HG02981 (cell line): ENCODE measurements around the gene AK5.

Source experiments
- ATAC-seq: cut with Tn5 transposase; IDR thresholded peaks from one replicate; pipeline ENCODE4 v1.9.1; 2021; ENCODE audit warnings: mild to moderate bottlenecking, moderate library complexity; ENCODE audit not compliant: unreplicated experiment

The AK5 gene, protein sequence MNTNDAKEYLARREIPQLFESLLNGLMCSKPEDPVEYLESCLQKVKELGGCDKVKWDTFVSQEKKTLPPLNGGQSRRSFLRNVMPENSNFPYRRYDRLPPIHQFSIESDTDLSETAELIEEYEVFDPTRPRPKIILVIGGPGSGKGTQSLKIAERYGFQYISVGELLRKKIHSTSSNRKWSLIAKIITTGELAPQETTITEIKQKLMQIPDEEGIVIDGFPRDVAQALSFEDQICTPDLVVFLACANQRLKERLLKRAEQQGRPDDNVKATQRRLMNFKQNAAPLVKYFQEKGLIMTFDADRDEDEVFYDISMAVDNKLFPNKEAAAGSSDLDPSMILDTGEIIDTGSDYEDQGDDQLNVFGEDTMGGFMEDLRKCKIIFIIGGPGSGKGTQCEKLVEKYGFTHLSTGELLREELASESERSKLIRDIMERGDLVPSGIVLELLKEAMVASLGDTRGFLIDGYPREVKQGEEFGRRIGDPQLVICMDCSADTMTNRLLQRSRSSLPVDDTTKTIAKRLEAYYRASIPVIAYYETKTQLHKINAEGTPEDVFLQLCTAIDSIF

DNA sequence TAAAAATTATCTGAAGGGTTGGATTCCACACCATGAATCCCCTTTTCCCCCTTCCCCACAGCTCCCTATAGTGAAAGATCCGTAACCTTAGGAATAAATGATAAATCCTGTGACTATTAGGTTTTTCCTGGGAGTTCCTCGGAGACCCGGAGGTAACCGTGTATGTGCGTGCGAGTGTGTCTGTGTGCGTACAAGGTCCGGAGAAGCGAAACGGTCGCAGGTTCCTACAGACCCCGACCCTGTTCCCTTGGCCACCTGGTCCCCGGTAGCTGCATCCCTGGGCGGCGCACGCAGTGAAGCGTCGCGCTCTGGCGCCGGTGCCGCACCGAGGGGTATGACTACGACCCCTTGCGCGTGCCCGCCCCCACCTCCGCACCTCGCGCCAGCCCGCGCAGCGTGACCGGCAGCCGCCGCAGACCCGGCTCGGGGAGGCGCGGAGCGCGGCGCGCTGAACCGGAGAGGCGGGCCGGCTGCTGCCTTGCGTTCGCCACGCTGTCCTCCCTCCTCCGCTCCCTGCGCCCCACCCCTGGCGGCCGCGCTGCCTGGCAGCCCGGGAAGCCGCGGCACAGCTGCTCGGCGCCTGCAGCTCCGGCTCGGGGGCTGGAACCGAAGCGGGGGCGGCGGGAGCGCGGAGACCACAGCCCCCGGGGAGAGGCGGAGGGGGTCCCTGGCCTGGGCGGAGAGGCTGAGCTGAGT, at the start of gene AK5:
Gene AK5 (plus strand): TSS at position 529 of the 696 bp plus-strand sequence. CDS start 295 bp downstream, outside the sequence.
- peak; percentile 51 for ATAC-seq

DNA sequence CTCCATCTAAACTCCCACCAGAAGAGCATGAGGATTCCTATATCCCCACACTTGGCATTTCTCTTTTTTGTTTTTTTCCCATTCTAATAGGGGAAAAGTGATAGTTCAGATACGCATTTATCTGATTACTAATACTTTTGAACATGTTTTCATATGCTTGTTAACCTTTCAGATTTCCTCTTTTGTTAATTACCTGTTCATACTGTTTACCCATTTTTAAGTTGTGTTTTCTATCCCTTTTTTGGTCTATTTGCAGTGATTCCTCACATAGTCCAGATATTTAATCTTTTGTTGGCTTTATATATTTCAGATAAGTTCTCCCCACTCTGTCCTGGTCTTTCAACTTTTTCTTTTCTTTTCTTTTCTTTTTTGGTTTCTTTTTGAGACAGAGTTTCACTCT, 49.0 kb upstream of the AK5 start:
- ATAC-seq: no peak

DNA sequence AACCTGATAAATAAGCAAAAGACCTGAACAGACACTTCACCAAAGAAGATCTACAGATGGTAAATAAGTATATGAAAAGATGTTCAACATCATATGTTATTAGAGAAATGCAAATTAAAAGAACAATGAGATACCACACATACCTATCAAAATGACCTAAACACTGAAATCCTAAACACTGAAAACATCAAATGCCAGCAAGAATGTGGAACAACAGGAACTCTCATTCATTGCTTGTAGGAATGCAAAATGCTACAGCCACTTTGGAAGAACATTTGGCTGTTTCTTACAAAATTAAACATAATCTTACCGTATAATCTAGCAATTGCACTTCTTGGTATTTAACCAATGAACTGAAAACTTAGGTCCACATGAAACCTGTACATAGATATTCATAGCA, 47.7 kb upstream of the AK5 start:
- ATAC-seq: no peak

DNA sequence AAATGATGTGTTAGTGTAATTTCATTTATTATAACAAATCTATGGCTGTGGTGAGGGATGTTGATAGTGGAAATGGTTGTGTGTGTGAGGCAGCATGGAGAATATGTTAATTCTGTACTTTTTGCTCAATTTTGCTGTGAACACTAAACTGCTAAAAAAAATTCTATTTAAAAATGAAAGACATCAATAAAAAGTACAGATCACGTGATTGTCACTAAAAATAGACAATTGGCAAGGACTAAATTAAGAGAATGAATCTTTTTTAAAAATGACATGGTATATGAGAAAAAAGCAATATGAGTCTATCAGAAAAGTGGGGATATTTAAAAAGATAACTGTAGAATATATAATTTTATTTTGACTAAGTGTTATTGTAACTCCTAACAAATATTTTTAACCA, 46.9 kb upstream of the AK5 start:
- ATAC-seq: no peak

DNA sequence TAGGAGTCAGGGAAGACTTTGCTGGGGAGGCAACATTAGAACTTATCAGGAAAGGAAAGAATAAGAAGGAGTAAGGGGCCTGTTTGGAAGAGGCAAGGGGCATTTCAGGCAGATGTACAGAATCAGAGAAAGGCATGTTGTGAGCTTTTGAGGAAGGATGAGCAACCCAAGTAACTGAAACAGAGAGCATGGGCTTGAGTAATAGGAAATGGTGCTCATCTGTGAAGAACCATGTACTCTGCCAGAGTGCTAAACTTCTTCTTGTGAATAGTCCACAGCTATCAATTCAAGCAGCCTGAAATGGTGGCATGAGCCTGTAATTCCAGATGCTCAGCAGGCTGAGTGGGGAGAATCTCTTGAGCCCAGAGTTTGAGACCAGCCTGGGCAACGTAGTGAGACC, 43.4 kb upstream of the AK5 start:
- ATAC-seq: no peak

DNA sequence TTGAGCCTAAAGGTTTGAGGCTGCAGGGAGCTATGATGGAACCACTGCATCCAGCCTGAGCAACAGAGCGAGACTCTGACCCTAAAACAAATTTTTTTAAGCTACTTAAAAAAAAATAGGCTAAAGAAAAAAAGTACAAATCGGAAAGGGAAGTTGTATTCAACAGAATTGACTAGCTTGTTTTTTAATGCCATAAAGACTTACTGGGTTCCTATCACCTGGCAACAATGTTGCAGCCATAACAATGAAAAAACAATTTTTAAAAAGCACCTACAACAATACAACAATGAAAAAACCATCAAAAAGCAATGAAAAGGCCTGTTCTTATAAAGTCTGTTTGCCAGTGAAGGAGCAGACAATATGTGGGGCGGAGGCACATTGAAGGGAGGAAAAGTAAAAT, 42.5 kb upstream of the AK5 start:
- ATAC-seq: no peak

DNA sequence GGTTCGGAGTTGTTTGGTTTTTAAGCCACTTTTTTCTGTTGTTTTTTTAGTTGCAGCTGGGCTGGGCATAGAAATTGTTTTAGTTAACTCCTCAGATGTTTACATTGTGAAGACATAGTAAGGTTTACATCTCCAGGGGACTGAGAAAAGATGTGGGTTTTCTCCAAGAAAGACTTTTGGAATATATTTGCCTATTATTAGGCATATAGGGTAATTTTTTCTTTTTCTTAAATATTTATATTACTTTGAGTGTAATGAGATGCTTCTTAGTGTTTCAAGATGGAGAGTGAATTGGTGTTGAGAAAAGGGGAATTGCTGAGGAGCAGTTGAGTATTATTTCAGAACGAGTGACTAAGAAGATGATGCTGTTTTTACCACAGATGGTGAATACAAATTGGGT, 36.0 kb upstream of the AK5 start:
- ATAC-seq: no peak

DNA sequence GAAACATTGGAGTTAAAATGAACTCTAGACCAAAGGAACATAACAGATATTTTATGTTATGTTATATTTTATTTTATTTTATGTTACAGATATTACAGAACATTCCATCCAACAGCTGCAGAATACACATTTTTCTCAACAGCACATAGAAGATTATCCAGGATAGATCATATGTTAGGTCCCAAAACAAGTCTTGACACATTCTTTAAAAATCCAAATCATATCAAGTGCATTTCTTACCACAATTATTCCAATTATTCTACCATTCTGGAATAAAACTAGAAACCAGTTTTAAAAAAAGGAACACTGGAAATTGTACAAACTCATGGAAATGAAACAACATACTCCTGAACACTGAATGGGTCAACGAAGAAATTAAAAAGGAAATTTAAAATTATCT, 31.7 kb upstream of the AK5 start:
- ATAC-seq: no peak

DNA sequence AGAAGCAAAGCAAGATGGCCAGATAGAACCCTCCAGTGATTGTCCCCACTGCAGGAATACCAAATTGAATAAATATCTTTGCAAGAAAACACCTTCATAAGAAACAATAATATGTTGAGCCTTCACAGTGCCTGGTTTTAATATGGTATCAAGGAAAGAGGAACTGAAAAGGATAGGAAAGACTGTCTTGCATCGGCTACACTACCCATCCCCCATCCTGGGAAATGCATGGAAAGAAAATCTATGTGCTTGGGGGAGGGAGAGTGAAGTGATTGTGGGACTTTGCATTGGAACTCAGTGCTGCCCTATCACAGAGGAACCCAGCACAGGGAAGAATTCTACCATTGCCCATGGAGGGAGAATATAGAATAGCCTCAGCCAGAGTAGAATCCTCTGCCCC, 28.6 kb upstream of the AK5 start:
- ATAC-seq: no peak

DNA sequence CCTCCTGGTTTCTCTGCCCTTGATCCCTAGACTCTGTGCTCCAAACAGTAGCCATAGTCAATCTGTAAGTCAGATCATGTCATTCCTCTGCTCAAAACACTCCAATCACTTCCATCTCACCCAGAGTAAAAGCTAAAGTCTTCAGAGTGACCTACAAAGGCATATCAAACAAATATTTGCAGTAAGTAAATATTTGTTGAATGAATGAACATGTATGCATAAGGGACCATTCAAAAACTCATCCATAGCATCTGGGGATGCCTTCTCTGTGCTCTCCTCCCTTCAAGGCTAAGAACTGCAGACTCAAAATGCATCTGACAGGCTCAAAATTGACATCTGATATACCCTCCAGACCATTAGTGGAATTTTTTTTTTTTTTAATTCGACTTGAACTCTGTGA, 18.1 kb upstream of the AK5 start:
- ATAC-seq: no peak

DNA sequence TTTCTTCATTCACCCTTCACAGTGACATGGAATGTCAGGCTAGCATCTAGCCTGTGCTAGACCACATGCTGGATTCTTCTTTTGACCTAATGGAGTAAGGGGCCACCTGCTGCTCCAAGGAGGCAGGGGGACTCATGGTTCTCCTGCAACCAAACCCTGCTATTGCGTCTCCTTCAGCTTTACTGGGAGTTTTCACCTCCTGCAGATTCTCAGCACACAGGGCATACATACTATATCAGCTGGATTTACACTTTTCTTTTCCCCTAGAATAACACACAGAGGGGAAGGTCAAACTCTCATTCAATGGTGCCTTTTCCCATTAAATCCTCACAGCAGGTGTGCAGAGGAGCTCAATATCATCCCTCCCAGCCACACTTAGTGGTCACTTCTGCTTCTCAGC, 16.6 kb upstream of the AK5 start:
- no peak for ATAC-seq

DNA sequence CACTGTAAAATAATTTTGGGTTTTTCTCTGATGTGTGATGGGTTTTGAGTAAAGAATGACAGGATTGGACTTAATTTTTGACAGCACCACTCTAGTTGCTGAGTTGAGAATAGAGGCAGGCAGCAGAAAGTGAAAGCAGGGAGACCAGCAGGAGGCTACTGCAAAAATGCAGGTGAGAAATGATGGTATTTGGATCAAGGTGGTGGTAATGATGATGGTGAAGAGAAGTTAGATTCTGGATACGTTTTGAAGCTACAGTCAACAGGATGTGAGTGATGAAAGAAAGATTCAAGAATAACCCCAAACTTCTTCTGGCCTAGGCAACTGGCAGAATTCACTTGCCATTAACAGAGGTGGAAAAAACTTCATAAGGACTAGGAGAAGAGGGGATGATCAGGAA, 14.8 kb upstream of the AK5 start:
- no peak for ATAC-seq

DNA sequence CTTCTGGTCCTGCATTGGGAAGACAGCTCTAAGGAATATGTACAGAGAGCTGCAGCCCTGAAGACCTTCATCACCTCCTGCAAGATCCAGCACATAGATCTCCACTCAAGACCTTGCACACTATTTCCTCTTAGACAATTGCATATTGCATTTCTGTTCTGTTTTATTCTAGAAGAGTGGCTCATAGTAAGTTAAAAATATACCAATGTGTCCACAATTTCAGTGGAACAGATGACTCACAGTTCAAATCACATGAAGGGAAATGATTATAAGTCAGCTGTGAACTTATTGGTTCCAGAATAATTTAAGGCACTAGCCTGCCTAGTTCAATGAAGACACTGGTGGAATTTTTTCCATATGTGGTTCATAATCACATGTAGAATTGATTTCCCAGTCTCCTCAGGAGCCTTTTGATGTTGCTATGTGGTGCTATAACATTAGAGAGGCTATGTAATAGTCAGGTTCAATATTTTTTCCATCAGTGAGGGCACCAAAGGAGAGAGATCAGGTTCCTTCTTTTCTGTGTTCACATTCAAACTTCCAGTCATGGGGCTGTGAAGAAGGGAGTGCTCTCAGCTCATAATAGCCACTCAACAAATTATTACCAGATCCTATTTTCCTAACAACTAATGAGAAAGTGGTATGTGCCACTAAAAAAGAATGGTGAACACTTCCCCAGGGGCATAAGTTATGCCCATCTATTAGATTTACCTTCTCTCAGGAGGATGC, 9.8 kb upstream of the AK5 start:
- ATAC-seq: no peak

DNA sequence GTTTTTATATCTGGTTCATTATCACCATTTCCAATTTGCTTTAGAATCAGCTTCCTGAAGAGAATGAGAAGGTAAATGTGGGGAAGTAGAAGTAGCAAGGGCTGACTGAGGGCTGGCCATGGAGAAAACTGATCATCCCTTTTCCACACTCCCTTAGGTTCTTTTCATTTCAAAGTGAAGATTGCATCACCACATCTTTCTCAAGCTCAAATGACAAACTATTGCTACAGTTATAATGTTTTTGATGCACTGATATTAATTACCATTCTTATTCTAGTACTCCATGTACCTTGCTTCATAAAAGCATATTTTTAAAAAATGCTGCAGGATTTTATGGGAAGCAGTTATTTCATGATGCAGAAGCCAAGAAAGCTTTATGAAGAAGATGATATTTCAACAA, 7.9 kb upstream of the AK5 start:
- no peak for ATAC-seq

DNA sequence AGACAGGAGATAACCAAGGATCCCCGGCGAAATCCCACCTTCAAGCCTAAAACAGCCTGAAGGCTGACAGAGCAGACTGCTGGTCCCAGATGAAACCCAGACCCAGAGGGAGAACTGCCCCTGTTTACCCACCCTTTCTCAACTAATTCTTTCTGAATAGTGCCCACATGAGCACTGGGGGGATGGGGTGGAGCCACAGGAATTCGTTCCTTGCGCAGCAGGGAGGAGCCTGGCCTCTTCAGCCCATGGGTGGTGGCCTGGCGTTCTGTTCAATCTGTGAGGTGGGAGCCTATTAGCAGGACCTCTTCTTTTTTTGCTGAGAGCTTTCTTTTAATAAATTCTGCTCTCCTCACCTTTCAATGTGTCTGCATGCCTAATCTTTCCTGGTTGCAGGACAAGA, 6.6 kb upstream of the AK5 start:
- no peak for ATAC-seq

DNA sequence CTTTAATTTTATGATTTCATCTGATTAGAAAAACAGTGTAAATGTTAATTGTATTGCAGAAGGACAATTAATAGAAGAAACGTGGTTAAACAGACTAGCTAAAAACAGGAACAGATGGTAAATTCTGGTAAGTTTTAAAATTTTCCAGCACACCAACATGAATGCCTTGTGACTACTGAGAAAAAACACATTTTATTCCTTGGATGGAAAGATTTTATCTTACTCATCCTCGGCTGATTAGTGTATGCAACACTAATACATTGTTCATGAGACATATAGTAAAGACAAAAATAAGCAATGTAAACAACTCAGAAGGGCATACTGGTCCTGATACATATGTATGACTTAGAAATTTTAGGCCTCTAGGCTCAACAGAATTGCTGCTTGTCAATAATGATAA, 4.9 kb upstream of the AK5 start:
- ATAC-seq: no peak

DNA sequence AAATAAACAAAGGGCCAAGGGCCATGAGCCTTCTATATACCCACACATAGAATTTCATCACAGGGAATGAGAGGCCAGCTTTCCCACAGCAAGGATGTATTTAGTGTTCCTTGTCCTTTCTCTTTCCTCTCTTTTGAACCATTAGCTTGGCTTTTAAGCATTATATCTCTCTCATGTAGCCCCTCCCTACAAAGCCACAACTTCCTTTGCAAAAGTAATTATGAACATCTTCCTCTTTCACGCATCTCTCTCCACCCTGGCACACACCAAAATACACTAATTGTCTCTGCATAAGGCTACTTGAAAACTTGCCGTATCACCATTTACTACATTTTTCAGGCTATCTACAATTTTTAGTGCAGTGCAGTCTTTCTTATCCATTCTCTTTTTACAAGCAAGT, 1.9 kb upstream of the AK5 start:
- ATAC-seq: no peak

DNA sequence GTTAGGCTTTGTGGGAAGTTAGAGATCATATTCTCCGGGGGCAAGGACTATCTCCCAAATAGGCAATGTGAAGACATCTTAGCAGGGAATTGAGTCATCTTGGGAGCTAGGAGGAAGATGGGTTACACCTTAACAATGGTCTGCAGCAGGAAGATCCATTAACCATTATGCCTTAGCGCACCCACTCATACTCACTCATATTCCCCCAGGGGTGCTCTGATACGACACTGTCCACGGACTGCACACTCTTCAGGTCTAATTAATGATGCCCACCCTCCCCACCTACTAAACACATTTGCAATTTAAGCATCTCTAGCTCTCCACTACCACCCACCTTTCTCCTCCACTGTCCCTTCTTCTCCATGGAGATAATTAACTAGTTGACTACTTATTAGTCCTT, 857 bp upstream of the AK5 start:
- no peak for ATAC-seq

DNA sequence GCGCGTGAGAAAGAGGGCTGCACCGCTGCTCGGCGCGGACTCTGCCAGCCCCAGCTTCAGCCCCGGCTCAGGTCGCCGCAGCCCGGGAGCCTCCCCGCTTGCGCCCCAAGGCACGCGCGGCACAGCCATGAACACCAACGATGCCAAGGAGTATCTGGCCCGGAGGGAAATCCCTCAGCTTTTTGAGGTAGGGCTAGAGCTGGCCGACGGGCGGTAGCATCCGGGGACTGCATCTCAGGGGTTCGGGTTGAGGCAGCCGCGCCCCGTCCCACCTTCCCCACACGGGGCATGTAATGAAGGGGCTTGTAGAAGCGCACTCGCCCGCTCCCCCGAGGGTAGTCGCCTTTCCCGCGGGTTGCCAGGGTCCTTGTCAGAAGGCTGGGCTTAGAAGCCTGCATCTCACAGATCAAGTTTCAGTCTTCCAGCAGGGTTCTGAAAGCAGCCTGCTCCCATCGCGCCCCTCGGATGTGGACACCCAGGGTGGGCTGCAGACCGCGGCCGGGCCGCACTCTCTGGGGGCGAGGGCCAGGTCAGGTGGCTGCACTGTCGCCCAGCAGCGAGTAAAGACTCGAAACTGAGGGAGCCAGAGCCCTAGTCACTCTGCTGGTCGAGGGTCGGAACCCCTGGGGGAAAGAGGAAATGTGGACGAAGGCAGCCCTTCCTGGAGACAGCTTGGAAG, 507 bp downstream of the AK5 start:
- ATAC-seq: peak; percentile 34

DNA sequence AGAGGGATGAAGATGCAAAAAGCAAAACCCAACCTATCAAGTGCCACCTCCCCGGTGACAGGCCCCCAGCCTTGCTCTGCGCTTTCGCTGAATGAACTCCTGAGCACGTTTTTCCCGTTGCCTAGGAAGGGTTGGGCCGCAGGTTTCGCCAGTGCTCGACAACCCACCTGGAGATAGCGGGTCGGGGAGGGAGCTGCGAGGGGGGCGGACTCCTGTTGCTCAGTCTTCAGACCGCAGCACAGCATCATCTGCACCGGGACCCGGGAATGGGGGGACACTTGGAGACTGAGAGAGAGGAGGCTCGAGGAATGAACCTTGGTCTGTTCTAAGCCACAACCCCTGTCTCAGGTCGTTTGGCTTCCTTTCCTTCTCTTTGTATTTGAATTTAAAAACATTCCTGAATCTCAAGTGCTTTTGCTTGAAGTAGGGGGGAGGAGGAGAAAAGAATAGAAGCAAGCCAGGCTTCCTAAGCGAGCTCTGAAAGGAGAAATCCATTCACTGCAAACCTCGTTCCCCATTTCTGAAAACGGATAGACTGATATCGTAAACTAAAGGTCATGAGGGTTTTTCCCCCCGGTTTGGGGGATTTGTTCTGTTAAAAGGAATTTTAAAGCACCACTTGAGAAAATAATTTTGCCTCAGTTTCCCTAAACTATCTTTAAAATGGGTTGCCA, 1.2 kb downstream of the AK5 start:
- no peak for ATAC-seq
